ENCODE results near the gene BAZ1A.

GRCh38 chr14:34826661-34827060 is 48.5 kb downstream of the BAZ1A start:
- TF ChIP-seq, protein P1, sequence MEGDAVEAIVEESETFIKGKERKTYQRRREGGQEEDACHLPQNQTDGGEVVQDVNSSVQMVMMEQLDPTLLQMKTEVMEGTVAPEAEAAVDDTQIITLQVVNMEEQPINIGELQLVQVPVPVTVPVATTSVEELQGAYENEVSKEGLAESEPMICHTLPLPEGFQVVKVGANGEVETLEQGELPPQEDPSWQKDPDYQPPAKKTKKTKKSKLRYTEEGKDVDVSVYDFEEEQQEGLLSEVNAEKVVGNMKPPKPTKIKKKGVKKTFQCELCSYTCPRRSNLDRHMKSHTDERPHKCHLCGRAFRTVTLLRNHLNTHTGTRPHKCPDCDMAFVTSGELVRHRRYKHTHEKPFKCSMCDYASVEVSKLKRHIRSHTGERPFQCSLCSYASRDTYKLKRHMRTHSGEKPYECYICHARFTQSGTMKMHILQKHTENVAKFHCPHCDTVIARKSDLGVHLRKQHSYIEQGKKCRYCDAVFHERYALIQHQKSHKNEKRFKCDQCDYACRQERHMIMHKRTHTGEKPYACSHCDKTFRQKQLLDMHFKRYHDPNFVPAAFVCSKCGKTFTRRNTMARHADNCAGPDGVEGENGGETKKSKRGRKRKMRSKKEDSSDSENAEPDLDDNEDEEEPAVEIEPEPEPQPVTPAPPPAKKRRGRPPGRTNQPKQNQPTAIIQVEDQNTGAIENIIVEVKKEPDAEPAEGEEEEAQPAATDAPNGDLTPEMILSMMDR (IDR thresholded peaks at IDR 0.05): no peak
- no peak for TF ChIP-seq POLR2AphosphoS5 (IDR thresholded peaks at IDR 0.05)

All from prostate gland (tissue), 2 donors.